HEK293T (cell line): ENCODE results near the gene CYB5R2.

Experiments used
- ARNT ChIP-seq: fragments of 450-650 bp; IDR thresholded peaks from 2 replicates; pipeline ENCODE4 v1.6.1; 2017; ENCODE audit warnings: mild to moderate bottlenecking
- BHLHE40 ChIP-seq: fragments of 450-650 bp; IDR thresholded peaks from 2 replicates; pipeline ENCODE4 v1.6.1; 2016; ENCODE audit warnings: mild to moderate bottlenecking, moderate library complexity, borderline replicate concordance
- ELF4 ChIP-seq: fragments of 450-650 bp; IDR thresholded peaks from 2 replicates; pipeline ENCODE4 v1.6.1; 2017; ENCODE audit warnings: antibody characterized with exemption
- FOXA1 ChIP-seq: fragments of 450-650 bp; IDR thresholded peaks from 2 replicates; pipeline ENCODE4 v1.6.1; 2016; ENCODE audit warnings: mild to moderate bottlenecking
- LEF1 ChIP-seq: fragments of 450-650 bp; IDR thresholded peaks from 2 replicates; pipeline ENCODE4 v1.6.1; 2017; ENCODE audit warnings: mild to moderate bottlenecking, borderline replicate concordance
- PKNOX1 ChIP-seq: fragments of 450-650 bp; IDR thresholded peaks from 2 replicates; pipeline ENCODE4 v1.6.1; 2016
- SP1 ChIP-seq: fragments of 450-650 bp; IDR thresholded peaks from 2 replicates; pipeline ENCODE4 v1.6.1; 2017
- SUZ12 ChIP-seq: fragments of 450-650 bp; IDR thresholded peaks from 2 replicates; pipeline ENCODE4 v1.6.1; 2016; ENCODE audit warnings: mild to moderate bottlenecking
- TARDBP ChIP-seq: fragments of 450-650 bp; IDR thresholded peaks from 2 replicates; pipeline ENCODE4 v1.6.1; 2016
- ZNF384 ChIP-seq: fragments of 450-650 bp; IDR thresholded peaks from 2 replicates; pipeline ENCODE4 v1.6.1; 2016

GRCh38 chr11:7668911-7669310 is 4.4 kb downstream of the CYB5R2 start:
- TF ChIP-seq ARNT: no peak
- TF ChIP-seq SP1: no peak
- TF ChIP-seq ZNF384: no peak
- no peak for TF ChIP-seq TARDBP
- no peak for TF ChIP-seq PKNOX1
- no peak for TF ChIP-seq LEF1
- TF ChIP-seq FOXA1: no peak
- no peak for TF ChIP-seq BHLHE40
- no peak for TF ChIP-seq ELF4
- no peak for TF ChIP-seq SUZ12
